ENCODE results near the gene AATK. TPM values are rescaled to one million over a fixed set of nuclear protein-coding genes. Genes with fewer than 3 reads are reported as not detected.

AATK gene
- total RNA-seq, 1 experiment from 2014 or later = 4.4 TPM

DNA sequence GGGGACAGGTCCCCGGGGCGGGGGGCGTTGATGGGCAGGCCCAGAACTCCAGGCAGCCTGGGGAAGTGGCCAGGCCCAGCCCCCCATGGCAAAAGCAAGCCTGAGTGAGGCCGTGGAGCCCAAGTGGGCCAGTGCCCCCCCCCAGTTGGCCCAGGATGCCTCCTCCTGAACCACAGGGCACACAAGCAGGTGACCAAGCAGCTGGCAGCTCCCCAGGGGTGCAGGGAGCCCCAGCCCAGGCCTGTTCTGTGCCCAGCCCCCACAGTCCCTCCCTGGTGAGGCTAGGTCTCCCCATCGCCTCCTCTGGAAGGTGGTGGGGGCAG, 38.9 kb downstream of the AATK start (continued):
- TF ChIP-seq, protein P1, sequence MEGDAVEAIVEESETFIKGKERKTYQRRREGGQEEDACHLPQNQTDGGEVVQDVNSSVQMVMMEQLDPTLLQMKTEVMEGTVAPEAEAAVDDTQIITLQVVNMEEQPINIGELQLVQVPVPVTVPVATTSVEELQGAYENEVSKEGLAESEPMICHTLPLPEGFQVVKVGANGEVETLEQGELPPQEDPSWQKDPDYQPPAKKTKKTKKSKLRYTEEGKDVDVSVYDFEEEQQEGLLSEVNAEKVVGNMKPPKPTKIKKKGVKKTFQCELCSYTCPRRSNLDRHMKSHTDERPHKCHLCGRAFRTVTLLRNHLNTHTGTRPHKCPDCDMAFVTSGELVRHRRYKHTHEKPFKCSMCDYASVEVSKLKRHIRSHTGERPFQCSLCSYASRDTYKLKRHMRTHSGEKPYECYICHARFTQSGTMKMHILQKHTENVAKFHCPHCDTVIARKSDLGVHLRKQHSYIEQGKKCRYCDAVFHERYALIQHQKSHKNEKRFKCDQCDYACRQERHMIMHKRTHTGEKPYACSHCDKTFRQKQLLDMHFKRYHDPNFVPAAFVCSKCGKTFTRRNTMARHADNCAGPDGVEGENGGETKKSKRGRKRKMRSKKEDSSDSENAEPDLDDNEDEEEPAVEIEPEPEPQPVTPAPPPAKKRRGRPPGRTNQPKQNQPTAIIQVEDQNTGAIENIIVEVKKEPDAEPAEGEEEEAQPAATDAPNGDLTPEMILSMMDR (IDR thresholded peaks at IDR 0.05 in 2 of 3, conservative IDR thresholded peaks at IDR 0.05 in 1 of 3; ENCODE audit: borderline replicate concordance in 1 of 3, insufficient read depth in 1 of 3, low read depth in 2 of 3, low read length in 2 of 3) = no peak
- TF ChIP-seq SP1 (IDR thresholded peaks at IDR 0.05; ENCODE audit: low read depth) = no peak
- TF ChIP-seq FOSL1 (IDR thresholded peaks at IDR 0.05; ENCODE audit: low read depth) = no peak
- TF ChIP-seq EGR1 (IDR thresholded peaks at IDR 0.05; ENCODE audit: low read depth) = no peak
- TF ChIP-seq, protein P2, sequence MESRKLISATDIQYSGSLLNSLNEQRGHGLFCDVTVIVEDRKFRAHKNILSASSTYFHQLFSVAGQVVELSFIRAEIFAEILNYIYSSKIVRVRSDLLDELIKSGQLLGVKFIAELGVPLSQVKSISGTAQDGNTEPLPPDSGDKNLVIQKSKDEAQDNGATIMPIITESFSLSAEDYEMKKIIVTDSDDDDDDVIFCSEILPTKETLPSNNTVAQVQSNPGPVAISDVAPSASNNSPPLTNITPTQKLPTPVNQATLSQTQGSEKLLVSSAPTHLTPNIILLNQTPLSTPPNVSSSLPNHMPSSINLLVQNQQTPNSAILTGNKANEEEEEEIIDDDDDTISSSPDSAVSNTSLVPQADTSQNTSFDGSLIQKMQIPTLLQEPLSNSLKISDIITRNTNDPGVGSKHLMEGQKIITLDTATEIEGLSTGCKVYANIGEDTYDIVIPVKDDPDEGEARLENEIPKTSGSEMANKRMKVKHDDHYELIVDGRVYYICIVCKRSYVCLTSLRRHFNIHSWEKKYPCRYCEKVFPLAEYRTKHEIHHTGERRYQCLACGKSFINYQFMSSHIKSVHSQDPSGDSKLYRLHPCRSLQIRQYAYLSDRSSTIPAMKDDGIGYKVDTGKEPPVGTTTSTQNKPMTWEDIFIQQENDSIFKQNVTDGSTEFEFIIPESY (IDR thresholded peaks at IDR 0.05; ENCODE audit: extremely low read depth, insufficient replicate concordance, low read length) = no peak
- no peak for TF ChIP-seq TCF7L2 (IDR thresholded peaks at IDR 0.05; ENCODE audit: borderline replicate concordance, extremely low read depth, insufficient read depth, insufficient read length)
- no peak for TF ChIP-seq YY1 (IDR thresholded peaks at IDR 0.05; ENCODE audit: extremely low read depth, insufficient replicate concordance, low read depth, low read length)
- no peak for TF ChIP-seq ELF1 (IDR thresholded peaks at IDR 0.05; ENCODE audit: borderline replicate concordance, low read depth)
- no peak for TF ChIP-seq ZNF274 (IDR thresholded peaks at IDR 0.05; ENCODE audit: low read depth, low read length)

Measured in HCT116 (cell line).